Gastrocnemius medialis (tissue), 4 donors: ENCODE measurements around the gene SLC7A14.

Experiments used
- CTCF ChIP-seq, 5 experiments: fragments of 450-650 bp in 3 of 5; fragments of 200-600 bp in 2 of 5; sonication (generic) in 2 of 5; IDR thresholded peaks in 4 of 5; conservative IDR thresholded peaks in 1 of 5; 1 replicate in 4 of 5; 2 replicates in 1 of 5; pipeline ENCODE4 v1.5.1; 2016 to 2019; ENCODE audit warnings: antibody characterized with exemption in 5 of 5, mild to moderate bottlenecking in 3 of 5, moderate library complexity in 3 of 5
- POLR2A ChIP-seq, 2 donors: fragments of 450-650 bp; IDR thresholded peaks; one replicate each; pipeline ENCODE4 v1.6.1; 2017; ENCODE audit warnings: antibody characterized with exemption in 2 of 2, mild to moderate bottlenecking in 2 of 2, moderate library complexity in 2 of 2

GRCh38 chr3:170469151-170470062 lies 116.5 kb downstream of the SLC7A14 start:
- TF ChIP-seq POLR2A (IDR thresholded peaks at IDR 0.05) = no peak
- TF ChIP-seq CTCF (IDR thresholded peaks at IDR 0.05 in 4 of 5, conservative IDR thresholded peaks at IDR 0.05 in 1 of 5) = no peak
